ENCODE measurements around the gene MEIOC. TPM values are rescaled to one million over a fixed set of nuclear protein-coding genes. Genes with fewer than 3 reads are reported as not detected.

MEIOC gene
- total and polyA plus RNA-seq, 9 of the 15 experiments (the other 6 are each of a cell fraction or from before 2014, with no cell fraction given): 0.04 to 0.23 (median 0.06) TPM; not detected in 5

DNA sequence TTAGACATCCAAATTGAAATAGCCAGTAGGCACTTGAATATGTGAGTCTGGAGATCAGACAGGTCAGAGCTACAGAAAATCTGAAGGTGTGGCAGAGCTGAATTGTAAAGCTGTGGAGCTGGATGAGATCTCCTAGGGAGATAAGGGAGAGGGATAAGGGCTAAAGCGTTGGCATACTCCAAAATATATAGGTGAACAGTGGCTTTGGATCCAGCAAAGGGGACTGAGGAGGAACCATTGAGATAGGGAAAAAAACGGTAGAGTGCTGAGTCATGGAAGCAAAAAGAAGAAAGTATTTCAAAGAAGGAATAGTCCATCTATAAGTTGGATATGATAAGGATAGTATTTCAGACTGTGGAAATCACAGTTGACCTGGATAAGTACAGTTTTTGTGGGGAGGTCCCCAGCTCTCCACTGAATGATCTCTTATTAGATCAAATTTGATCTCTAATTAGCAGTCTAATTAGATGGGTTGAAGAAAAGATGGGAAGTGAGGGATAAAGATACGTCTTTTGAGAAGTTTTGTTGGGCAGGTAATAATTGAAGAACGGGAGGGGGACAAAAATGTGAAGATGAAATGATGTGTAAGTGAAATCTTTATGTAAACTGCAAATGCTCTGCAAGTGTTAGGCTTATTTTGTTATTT, 51.6 kb downstream of the MEIOC start (continued):
- TF ChIP-seq, protein P1, sequence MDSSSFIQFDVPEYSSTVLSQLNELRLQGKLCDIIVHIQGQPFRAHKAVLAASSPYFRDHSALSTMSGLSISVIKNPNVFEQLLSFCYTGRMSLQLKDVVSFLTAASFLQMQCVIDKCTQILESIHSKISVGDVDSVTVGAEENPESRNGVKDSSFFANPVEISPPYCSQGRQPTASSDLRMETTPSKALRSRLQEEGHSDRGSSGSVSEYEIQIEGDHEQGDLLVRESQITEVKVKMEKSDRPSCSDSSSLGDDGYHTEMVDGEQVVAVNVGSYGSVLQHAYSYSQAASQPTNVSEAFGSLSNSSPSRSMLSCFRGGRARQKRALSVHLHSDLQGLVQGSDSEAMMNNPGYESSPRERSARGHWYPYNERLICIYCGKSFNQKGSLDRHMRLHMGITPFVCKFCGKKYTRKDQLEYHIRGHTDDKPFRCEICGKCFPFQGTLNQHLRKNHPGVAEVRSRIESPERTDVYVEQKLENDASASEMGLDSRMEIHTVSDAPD (CRISPR knock-in tag; IDR thresholded peaks at IDR 0.05): no peak
- TF ChIP-seq, protein P2, sequence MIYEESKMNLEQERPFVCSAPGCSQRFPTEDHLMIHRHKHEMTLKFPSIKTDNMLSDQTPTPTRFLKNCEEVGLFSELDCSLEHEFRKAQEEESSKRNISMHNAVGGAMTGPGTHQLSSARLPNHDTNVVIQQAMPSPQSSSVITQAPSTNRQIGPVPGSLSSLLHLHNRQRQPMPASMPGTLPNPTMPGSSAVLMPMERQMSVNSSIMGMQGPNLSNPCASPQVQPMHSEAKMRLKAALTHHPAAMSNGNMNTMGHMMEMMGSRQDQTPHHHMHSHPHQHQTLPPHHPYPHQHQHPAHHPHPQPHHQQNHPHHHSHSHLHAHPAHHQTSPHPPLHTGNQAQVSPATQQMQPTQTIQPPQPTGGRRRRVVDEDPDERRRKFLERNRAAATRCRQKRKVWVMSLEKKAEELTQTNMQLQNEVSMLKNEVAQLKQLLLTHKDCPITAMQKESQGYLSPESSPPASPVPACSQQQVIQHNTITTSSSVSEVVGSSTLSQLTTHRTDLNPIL (CRISPR knock-in tag; IDR thresholded peaks at IDR 0.05): no peak
- TF ChIP-seq FOSL1 (tag; conservative IDR thresholded peaks at IDR 0.05) (no peak), RAD21 (CRISPR knock-in tag; conservative IDR thresholded peaks at IDR 0.05 in 1 of 2, IDR thresholded peaks at IDR 0.05 in 1 of 2) (no peak)

Data from K562 (cell line).